ENCODE measurements around the gene NOTO.
A peak's percentile ranks its signal among the peaks of the same experiment; 100 is the strongest.
"Not testable (repeated sequence)": the region's sequence is repeated elsewhere in the genome, so short reads cannot be mapped to it uniquely, and the experiment has no call there.

NOTO gene

GRCh38 chr2:73202156-73203054, at the start of gene NOTO:
NOTO (plus strand) TSS chr2:73202574; CDS start chr2:73202667, 93 bp downstream.
- H3K4me3 ChIP-seq (ENCODE audit: low read depth, low read length): no peak within 1 kb of the TSS
- no peak for DNase-seq (ENCODE audit: low read depth)
- TF ChIP-seq CTCF (IDR thresholded peaks at IDR 0.05; ENCODE audit: low read depth, low read length, missing control alignments): no peak

- H3K4me3 ChIP-seq (ENCODE audit: low read depth, low read length): no peak overlapping the region
- DNase-seq (ENCODE audit: low read depth): no peak
- TF ChIP-seq CTCF (IDR thresholded peaks at IDR 0.05; ENCODE audit: low read depth, low read length, missing control alignments): peak; percentile 22
These were observed 45.7 kb upstream of the NOTO start for GRCh38 chr2:73156539-73157124.

GRCh38 chr2:73162856-73163391, 39.5 kb upstream of the NOTO start:
- TF ChIP-seq CTCF (IDR thresholded peaks at IDR 0.05; ENCODE audit: low read depth, low read length, missing control alignments): no peak
- DNase-seq (ENCODE audit: low read depth): no peak
- H3K4me3 ChIP-seq (ENCODE audit: low read depth, low read length): no peak overlapping the region

GRCh38 chr2:73163483-73164367, 38.6 kb upstream of the NOTO start:
- DNase-seq (ENCODE audit: low read depth): no peak
- H3K4me3 ChIP-seq (ENCODE audit: low read depth, low read length): no peak overlapping the region
- peak; percentile 93 for TF ChIP-seq CTCF (IDR thresholded peaks at IDR 0.05; ENCODE audit: low read depth, low read length, missing control alignments)

- H3K4me3 ChIP-seq (ENCODE audit: low read depth, low read length); DNase-seq (ENCODE audit: low read depth): not testable (repeated sequence)
These were observed 36.4 kb upstream of the NOTO start for GRCh38 chr2:73165978-73166377.

GRCh38 chr2:73166813-73167212, 35.6 kb upstream of the NOTO start:
- H3K4me3 ChIP-seq (ENCODE audit: low read depth, low read length); DNase-seq (ENCODE audit: low read depth): not testable (repeated sequence)

- H3K4me3 ChIP-seq (ENCODE audit: low read depth, low read length); DNase-seq (ENCODE audit: low read depth): not testable (repeated sequence)
These were observed 34.0 kb upstream of the NOTO start for GRCh38 chr2:73168348-73168747.

GRCh38 chr2:73170341-73170740, 32.0 kb upstream of the NOTO start:
- not testable (repeated sequence) for H3K4me3 ChIP-seq (ENCODE audit: low read depth, low read length); DNase-seq (ENCODE audit: low read depth)

All from GM12864 (cell line).